Measurements from ENCODE around the gene TAF6. TPM values are rescaled to one million over a fixed set of nuclear protein-coding genes. Genes with fewer than 3 reads are reported as not detected.

The TAF6 gene
- total RNA-seq: 17.5 TPM

GRCh38 chr7:100119072-100119969 lies at the start of gene TAF6, which contains the start of gene CNPY4:
TAF6 (minus strand) TSS chr7:100119358; CDS start chr7:100114209, 5,149 bp downstream.
CNPY4 (plus strand) TSS chr7:100119634; CDS start chr7:100119745, 111 bp downstream.
- FAIRE-seq (no peak), DNase-seq (ENCODE audit: low spot score in 2 of 2) (peak; percentile 91 to 98)

GRCh38 chr7:100167912-100168323 lies 48.8 kb upstream of the TAF6 start:
- DNase-seq (ENCODE audit: low spot score in 2 of 2) (peak; percentile 14 to 20), FAIRE-seq (no peak)

- DNase-seq (ENCODE audit: low spot score in 2 of 2) (peak; percentile 13 to 22), FAIRE-seq (no peak)
Observed at GRCh38 chr7:100166970-100167911, 48.1 kb upstream of the TAF6 start.

- FAIRE-seq: no peak
- no peak for DNase-seq (ENCODE audit: low spot score in 2 of 2)
Observed at GRCh38 chr7:100166317-100166940, 47.3 kb upstream of the TAF6 start.

GRCh38 chr7:100163871-100164270 lies 44.7 kb upstream of the TAF6 start:
- no peak for FAIRE-seq
- no peak for DNase-seq (ENCODE audit: low spot score in 2 of 2)

- DNase-seq (ENCODE audit: low spot score in 2 of 2): no peak
- no peak for FAIRE-seq
Observed at GRCh38 chr7:100163006-100163531, 43.9 kb upstream of the TAF6 start.

- no peak for DNase-seq (ENCODE audit: low spot score in 2 of 2)
- no peak for FAIRE-seq
Observed at GRCh38 chr7:100160067-100160466, 40.9 kb upstream of the TAF6 start.

- DNase-seq (ENCODE audit: low spot score in 2 of 2): no peak
Observed at GRCh38 chr7:100159099-100159623, 40.0 kb upstream of the TAF6 start.

GRCh38 chr7:100158229-100159098 lies 39.3 kb upstream of the TAF6 start, which contains the start of gene TRAPPC14:
TRAPPC14 (minus strand) TSS chr7:100158723; CDS start chr7:100158499, 224 bp downstream.
- no peak for FAIRE-seq
- DNase-seq (ENCODE audit: low spot score in 2 of 2): peak; percentile 94 to 97

More at GRCh38 chr7:100159099-100159623, 40.0 kb upstream of the TAF6 start:
- no peak for FAIRE-seq

GRCh38 chr7:100157334-100158228 lies 38.4 kb upstream of the TAF6 start:
- FAIRE-seq (no peak), DNase-seq (ENCODE audit: low spot score in 2 of 2) (peak; percentile 51 to 58)

- DNase-seq (ENCODE audit: low spot score in 2 of 2): peak in 1 of 2 donors; percentile 32
- FAIRE-seq: no peak
Observed at GRCh38 chr7:100157069-100157333, 37.8 kb upstream of the TAF6 start.

GRCh38 chr7:100156331-100157068 lies 37.3 kb upstream of the TAF6 start:
- FAIRE-seq (no peak), DNase-seq (ENCODE audit: low spot score in 2 of 2) (peak in 1 of 2 donors; percentile 24)

GRCh38 chr7:100155553-100156317 lies 36.6 kb upstream of the TAF6 start:
- DNase-seq (ENCODE audit: low spot score in 2 of 2) (no peak), FAIRE-seq (no peak)

- FAIRE-seq: no peak
- DNase-seq (ENCODE audit: low spot score in 2 of 2): peak in 1 of 2 donors; percentile 36
Observed at GRCh38 chr7:100154651-100155491, 35.7 kb upstream of the TAF6 start.

- DNase-seq (ENCODE audit: low spot score in 2 of 2): peak in 1 of 2 donors; percentile 14
- FAIRE-seq: no peak
Observed at GRCh38 chr7:100153708-100154535, 34.8 kb upstream of the TAF6 start.
